HG02571 (cell line): ENCODE measurements around the gene IFNK.
A peak's percentile ranks its signal among the peaks of the same experiment; 100 is the strongest.

ENCODE experiments used
- ATAC-seq: cut with Tn5 transposase; IDR thresholded peaks from one replicate; pipeline ENCODE4 v1.9.1; 2021; ENCODE audit warnings: mild to moderate bottlenecking, moderate library complexity; ENCODE audit not compliant: unreplicated experiment

Gene IFNK

DNA sequence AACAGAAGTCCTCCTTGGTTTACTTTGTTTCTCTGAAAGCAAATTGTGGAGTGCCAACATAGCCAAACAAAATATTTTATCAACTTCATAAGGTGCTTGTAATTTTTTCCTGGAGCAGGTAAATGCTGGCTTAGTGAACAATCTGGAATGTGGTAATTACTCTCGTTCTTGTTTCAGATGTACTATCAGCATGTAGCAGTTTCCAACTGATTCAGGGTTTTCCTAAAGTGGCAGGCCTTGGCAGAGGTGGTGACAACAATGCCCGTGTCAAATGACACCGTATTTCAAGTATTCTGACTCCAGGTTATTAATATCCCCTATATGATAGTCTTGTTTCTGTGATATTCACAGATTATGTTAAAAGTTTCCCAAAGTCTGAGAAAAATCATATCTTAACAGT lies 48.0 kb downstream of the IFNK start:
- no peak for ATAC-seq

GRCh38 chr9:27572566-27572917 lies 48.5 kb downstream of the IFNK start:
- peak; percentile 23 for ATAC-seq

DNA sequence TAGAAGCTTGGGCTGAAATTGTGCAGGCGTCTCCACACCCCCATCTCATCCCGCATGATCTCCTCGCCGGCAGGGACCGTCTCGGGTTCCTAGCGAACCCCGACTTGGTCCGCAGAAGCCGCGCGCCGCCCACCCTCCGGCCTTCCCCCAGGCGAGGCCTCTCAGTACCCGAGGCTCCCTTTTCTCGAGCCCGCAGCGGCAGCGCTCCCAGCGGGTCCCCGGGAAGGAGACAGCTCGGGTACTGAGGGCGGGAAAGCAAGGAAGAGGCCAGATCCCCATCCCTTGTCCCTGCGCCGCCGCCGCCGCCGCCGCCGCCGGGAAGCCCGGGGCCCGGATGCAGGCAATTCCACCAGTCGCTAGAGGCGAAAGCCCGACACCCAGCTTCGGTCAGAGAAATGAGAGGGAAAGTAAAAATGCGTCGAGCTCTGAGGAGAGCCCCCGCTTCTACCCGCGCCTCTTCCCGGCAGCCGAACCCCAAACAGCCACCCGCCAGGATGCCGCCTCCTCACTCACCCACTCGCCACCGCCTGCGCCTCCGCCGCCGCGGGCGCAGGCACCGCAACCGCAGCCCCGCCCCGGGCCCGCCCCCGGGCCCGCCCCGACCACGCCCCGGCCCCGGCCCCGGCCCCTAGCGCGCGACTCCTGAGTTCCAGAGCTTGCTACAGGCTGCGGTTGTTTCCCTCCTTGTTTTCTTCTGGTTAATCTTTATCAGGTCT lies 49.0 kb downstream of the IFNK start, which contains the start of gene C9orf72:
Gene C9orf72, minus strand, starts transcription at position 564 of the 716 bp plus-strand sequence. CDS start 6,361 bp downstream, outside the sequence.
- peak; percentile 59 for ATAC-seq

GRCh38 chr9:27573634-27574590 lies 49.8 kb downstream of the IFNK start:
- peak; percentile 87 for ATAC-seq
